ENCODE results near the gene FBXL19.

Gene FBXL19

DNA sequence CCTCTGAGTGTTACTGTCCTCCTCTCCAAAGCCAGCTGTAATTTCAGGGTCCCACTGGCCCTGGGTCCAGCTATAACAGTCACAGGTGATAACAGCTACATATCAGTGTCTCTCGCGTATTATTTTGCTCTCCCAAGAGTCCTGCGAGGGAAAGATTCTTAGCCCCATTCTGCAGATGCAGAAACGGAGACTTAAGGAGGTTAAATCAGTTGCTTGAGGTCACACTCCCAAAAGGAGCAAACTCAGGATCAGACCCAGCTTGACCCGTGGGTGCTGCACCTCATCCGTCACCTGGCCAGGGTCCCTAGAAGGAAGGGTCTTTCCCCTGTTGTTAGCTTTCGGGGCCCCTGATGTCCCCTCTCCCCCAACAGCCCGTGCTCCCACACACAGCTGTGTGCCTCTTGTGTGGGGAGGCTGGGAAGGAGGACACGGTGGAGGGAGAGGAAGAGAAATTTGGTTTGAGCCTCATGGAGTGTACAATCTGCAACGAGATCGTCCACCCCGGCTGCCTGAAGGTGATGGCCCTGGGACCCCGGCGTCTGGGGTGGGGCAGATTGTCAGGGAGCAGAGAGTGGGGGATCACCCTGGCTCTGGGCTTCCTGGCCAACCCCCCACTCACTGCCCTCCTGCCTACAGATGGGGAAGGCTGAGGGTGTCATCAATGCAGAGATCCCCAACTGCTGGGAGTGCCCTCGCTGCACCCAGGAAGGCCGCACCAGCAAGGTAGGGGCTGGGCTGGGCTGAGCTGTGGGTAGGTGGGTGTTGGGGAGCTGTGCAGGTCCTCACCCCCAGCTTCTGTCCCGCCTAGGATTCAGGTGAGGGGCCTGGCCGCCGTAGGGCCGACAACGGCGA, 3.8 kb downstream of the FBXL19 start:
- no peak for DNase-seq (ENCODE audit: low read depth)
- H3K4me3 ChIP-seq (ENCODE audit: low read depth, low read length) = no peak overlapping the region

DNA sequence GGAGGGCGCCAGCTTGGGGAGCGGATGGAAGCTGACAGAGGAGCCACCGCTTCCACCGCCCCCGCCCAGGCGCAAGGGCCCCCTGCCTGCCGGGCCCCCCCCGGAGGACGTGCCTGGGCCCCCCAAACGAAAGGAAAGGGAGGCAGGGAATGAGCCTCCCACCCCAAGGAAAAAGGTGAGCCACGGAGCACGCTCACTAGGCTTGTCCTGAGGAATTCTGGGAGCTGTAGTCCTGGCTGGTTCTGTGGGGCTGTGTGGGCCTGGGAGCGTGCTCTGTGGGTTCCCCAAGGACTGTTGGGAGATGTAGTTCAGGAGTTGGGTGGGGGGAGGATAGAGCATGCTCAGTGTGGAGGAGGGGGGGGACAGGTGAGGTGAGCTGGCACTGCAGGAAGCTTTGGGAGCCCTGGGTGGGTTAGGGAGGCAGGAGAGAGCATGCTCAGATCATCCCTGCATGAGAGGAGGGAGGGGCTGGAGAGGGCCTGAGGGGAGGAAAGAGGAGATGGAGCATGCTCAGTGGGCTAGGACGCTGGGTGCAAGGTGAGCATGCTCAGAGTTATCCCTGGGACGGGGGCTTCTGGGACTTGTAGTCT, 4.5 kb downstream of the FBXL19 start:
- no peak overlapping the region for H3K4me3 ChIP-seq (ENCODE audit: low read depth, low read length)
- no peak for DNase-seq (ENCODE audit: low read depth)
- TF ChIP-seq, protein P1, sequence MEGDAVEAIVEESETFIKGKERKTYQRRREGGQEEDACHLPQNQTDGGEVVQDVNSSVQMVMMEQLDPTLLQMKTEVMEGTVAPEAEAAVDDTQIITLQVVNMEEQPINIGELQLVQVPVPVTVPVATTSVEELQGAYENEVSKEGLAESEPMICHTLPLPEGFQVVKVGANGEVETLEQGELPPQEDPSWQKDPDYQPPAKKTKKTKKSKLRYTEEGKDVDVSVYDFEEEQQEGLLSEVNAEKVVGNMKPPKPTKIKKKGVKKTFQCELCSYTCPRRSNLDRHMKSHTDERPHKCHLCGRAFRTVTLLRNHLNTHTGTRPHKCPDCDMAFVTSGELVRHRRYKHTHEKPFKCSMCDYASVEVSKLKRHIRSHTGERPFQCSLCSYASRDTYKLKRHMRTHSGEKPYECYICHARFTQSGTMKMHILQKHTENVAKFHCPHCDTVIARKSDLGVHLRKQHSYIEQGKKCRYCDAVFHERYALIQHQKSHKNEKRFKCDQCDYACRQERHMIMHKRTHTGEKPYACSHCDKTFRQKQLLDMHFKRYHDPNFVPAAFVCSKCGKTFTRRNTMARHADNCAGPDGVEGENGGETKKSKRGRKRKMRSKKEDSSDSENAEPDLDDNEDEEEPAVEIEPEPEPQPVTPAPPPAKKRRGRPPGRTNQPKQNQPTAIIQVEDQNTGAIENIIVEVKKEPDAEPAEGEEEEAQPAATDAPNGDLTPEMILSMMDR (IDR thresholded peaks at IDR 0.05; ENCODE audit: low read depth, low read length, missing control alignments) = no peak

More for the DNA sequence above, 3.8 kb downstream of the FBXL19 start:
- TF ChIP-seq, protein P1 (IDR thresholded peaks at IDR 0.05; ENCODE audit: low read depth, low read length, missing control alignments) = no peak

DNA sequence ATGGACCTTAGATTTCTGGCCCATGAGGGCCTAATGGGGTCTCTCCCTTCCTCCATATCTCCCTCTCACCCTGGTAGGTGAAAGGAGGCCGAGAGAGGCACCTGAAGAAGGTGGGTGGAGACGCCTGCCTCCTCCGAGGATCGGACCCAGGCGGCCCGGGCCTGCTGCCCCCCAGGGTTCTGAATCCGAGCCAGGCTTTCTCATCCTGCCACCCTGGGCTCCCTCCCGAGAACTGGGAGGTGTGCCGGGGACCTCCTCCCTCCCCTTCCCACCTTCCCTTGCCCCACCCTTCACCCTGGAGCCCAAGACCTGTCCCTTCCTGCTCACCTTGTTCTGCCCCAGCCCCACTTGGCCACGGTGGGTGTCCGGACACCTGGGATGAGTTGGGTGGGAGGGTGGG, 5.0 kb downstream of the FBXL19 start:
- TF ChIP-seq, protein P1 (IDR thresholded peaks at IDR 0.05; ENCODE audit: low read depth, low read length, missing control alignments) = no peak
- no peak overlapping the region for H3K4me3 ChIP-seq (ENCODE audit: low read depth, low read length)
- no peak for DNase-seq (ENCODE audit: low read depth)

DNA sequence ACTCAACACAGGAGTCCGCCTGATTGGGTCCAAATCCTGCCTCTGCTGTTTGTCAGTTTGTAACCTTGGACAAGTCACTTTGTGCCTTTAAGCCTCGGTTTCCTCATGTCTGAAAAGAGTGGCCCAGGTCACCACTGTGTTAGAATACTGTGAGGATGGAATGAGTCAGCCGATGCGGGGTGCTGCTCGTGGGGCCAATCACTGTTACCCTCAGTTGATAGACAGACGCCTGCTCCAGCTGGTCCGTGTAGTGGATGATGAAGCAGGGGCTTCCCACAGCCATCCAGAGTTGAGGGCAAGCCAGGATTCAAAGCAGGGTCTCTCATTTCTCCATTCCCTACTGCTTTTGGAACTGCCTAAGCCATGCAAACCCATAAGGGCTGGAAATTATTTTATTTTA, 5.8 kb downstream of the FBXL19 start:
- TF ChIP-seq, protein P1 (IDR thresholded peaks at IDR 0.05; ENCODE audit: low read depth, low read length, missing control alignments) = no peak
- no peak for DNase-seq (ENCODE audit: low read depth)
- no peak overlapping the region for H3K4me3 ChIP-seq (ENCODE audit: low read depth, low read length)

DNA sequence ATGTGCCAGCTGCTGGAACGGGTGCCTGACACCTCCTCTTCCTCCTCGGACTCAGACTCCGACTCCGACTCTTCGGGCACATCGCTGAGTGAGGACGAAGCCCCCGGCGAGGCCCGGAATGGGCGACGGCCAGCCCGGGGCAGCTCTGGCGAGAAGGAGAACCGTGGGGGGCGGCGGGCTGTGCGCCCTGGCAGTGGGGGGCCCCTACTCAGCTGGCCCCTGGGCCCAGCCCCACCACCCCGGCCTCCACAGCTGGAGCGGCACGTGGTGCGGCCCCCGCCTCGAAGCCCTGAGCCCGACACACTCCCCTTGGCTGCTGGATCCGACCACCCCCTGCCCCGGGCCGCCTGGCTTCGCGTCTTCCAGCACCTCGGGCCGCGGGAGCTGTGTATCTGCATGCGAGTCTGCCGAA, 6.8 kb downstream of the FBXL19 start:
- DNase-seq (ENCODE audit: low read depth) = no peak
- TF ChIP-seq, protein P1 (IDR thresholded peaks at IDR 0.05; ENCODE audit: low read depth, low read length, missing control alignments) = no peak
- H3K4me3 ChIP-seq (ENCODE audit: low read depth, low read length) = no peak overlapping the region

DNA sequence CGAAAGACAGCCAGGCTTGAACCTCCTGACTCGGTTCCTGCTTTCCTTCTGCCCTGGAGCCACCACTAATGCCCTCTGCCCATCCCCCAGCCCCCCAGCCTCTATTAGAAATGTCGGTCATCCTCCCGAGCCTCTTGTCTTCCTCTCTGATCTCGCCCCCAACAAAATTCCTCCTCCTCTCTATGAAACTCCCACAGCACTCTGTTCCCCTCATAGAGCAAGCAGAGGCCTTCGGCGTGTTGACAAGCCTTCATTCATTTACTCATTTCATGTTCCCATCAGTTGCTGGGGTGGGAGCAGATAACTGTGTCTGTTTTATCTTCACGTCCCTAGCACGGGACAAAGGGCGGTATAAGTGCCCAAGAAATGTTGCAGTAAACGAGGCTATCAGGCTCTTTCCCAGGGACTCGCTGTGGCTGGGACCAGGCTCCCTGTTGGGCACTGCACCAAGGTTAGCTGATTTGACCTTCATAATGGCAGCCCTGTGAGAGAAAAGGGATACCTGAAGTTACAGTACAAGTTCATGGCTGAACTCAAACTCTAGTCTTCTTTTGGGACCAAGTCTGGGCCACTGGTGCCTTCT, 7.8 kb downstream of the FBXL19 start:
- no peak overlapping the region for H3K4me3 ChIP-seq (ENCODE audit: low read depth, low read length)
- DNase-seq (ENCODE audit: low read depth) = no peak
- TF ChIP-seq, protein P1 (IDR thresholded peaks at IDR 0.05; ENCODE audit: low read depth, low read length, missing control alignments) = no peak

All from GM12864 (cell line).